CD4-positive, alpha-beta T cell (primary cell): ENCODE data around the gene UGGT2. TPM values are rescaled to one million over a fixed set of nuclear protein-coding genes. Genes with fewer than 3 reads are reported as not detected.

Experiments
- ATAC-seq: fragments of 200-7000 bp; cut with Tn5 transposase; one replicate; pipeline ENCODE4 v1.10.0; 2022; ENCODE audit warnings: mild to moderate bottlenecking; ENCODE audit not compliant: poor library complexity
- CTCF ChIA-PET: fragments of 350-600 bp; sonication (Branson Sonifier 250); formaldehyde crosslinking; loops from one replicate; lab custom pipeline; 2021; ENCODE audit warnings: antibody characterized with exemption, inconsistent platforms; lab: Charles Lee
- POLR2A ChIA-PET: fragments of 350-600 bp; sonication (Branson Sonifier 250); formaldehyde crosslinking; loops from one replicate; lab custom pipeline; 2021; ENCODE audit warnings: antibody characterized with exemption, inconsistent platforms; lab: Charles Lee
- DNase-seq, 14 experiments: peaks; one replicate each; pipeline ENCODE4 v3.0.0-alpha.2; 2013 to 2020; ENCODE audit warnings: mixed read lengths in 2 of 14
- H3K27ac ChIP-seq, 2 donors: one replicate each; pipeline versions ENCODE4 v1.5.1 to v1.7.0; 2013; ENCODE audit warnings: low read length in 2 of 2, low read depth in 1 of 2, mild to moderate bottlenecking in 1 of 2
- H3K27me3 ChIP-seq, 2 experiments: 1 replicate in 1 of 2; 2 replicates in 1 of 2; pipeline versions ENCODE4 v1.6.1 to v1.7.0; 2013; ENCODE audit warnings: low read length in 2 of 2, control low read depth in 1 of 2, mild to moderate bottlenecking in 1 of 2, moderate library complexity in 1 of 2; ENCODE audit not compliant: insufficient read depth in 2 of 2, control insufficient read depth in 1 of 2
- H3K36me3 ChIP-seq: one replicate; pipeline ENCODE4 v1.6.1; 2013; ENCODE audit warnings: low read length, control low read depth; ENCODE audit not compliant: insufficient read depth
- H3K4me1 ChIP-seq: one replicate; pipeline ENCODE4 v1.6.1; 2013; ENCODE audit warnings: low read length, control low read depth; ENCODE audit not compliant: insufficient read depth
- H3K4me3 ChIP-seq: one replicate; pipeline ENCODE4 v1.5.1; 2013; ENCODE audit warnings: mild to moderate bottlenecking, low read length, moderate library complexity
- H3K9me3 ChIP-seq, 2 experiments: 1 replicate in 1 of 2; 2 replicates in 1 of 2; pipeline versions ENCODE4 v1.6.1 to v1.7.0; 2013; ENCODE audit warnings: low read length in 2 of 2, mild to moderate bottlenecking in 2 of 2, control low read depth in 1 of 2, moderate library complexity in 1 of 2; ENCODE audit not compliant: control insufficient read depth in 1 of 2, insufficient read depth in 1 of 2
- H3K27ac Mint-ChIP-seq: one replicate; pipeline ENCODE4 v1.8.0; 2020; ENCODE audit warnings: mixed read lengths
- H3K27me3 Mint-ChIP-seq: one replicate; pipeline ENCODE4 v1.8.0; 2021; ENCODE audit warnings: mixed read lengths
- H3K36me3 Mint-ChIP-seq: one replicate; pipeline ENCODE4 v1.8.0; 2021; ENCODE audit warnings: low read depth, mixed read lengths
- H3K4me1 Mint-ChIP-seq: one replicate; pipeline ENCODE4 v1.8.0; 2021; ENCODE audit warnings: low read depth, mixed read lengths
- H3K4me3 Mint-ChIP-seq: one replicate; pipeline ENCODE4 v1.8.0; 2020; ENCODE audit warnings: mild to moderate bottlenecking, mixed read lengths
- H3K9me3 Mint-ChIP-seq: one replicate; pipeline ENCODE4 v1.8.0; 2020; ENCODE audit warnings: mixed read lengths
- CTCF ChIP-seq: fragments of 200-600 bp; IDR thresholded peaks from one replicate; pipeline ENCODE4 v1.8.0; 2022; ENCODE audit warnings: antibody characterized with exemption, mild to moderate bottlenecking
- intact Hi-C, 2 experiments: fragments of 100-400 bp; cut with DNase I in 1 of 2; cut with micrococcal nuclease in 1 of 2; formaldehyde crosslinking; loops; one replicate each; pipeline versions ENCODE4 v1.15.1 to v1.9.0; 2023 to 2025; cut with DNase I, micrococcal nuclease
- total RNA-seq, 174 experiments: library from RNA in 2 of 174; stranded (reverse) in 2 of 174; gene quantifications; one replicate each; pipeline ENCODE4 v1.2.3 and lab custom pipeline; 2021 to 2026

The UGGT2 gene
- total RNA-seq, 2 experiments from 2014 or later = 0.38 TPM; not detected in 1

- peaks cover 0 to 8% of the 10 kb centered on the region in 2 experiments for H3K27me3 ChIP-seq
- no peaks in the 10 kb centered on the region for H3K4me1 ChIP-seq
- no peak overlapping the region for H3K4me3 Mint-ChIP-seq
- no peak overlapping the region for H3K4me3 ChIP-seq
- H3K27ac ChIP-seq = no peak overlapping the region
- peaks cover 12% of the 10 kb centered on the region for H3K9me3 Mint-ChIP-seq
- peaks cover 5 to 9% of the 10 kb centered on the region in 2 experiments for H3K9me3 ChIP-seq
- intact Hi-C loops = no loop called here
- TF ChIP-seq CTCF = no peak
- no peak for DNase-seq
- ChIA-PET CTCF (no interaction called here), POLR2A (interaction anchor here (0.6 kb wide), 1 partner anchor 82 kb away, joined by 3 read pairs; no protein-coding TSS in a partner anchor)
- H3K27ac Mint-ChIP-seq = no peak overlapping the region
- no peaks in the 10 kb centered on the region for H3K36me3 ChIP-seq
- ATAC-seq = no peak
- peaks cover 40% of the 10 kb centered on the region for H3K27me3 Mint-ChIP-seq
- H3K36me3 Mint-ChIP-seq = no peaks in the 10 kb centered on the region
- H3K4me1 Mint-ChIP-seq = no peaks in the 10 kb centered on the region
These were observed 247.3 kb downstream of the UGGT2 start for GRCh38 chr13:95805921-95806320.

GRCh38 chr13:95801825-95802224 lies 251.4 kb downstream of the UGGT2 start:
- DNase-seq (no peak), ATAC-seq (no peak)
- Mint-ChIP-seq H3K4me1 (no peaks in the 10 kb centered on the region), H3K9me3 (peaks cover 6% of the 10 kb centered on the region), H3K4me3 (no peak overlapping the region), H3K36me3 (no peaks in the 10 kb centered on the region), H3K27me3 (peaks cover 9% of the 10 kb centered on the region), H3K27ac (no peak overlapping the region)
- intact Hi-C loops = no loop called here
- Histone ChIP-seq H3K9me3 (no peaks in the 10 kb centered on the region), H3K36me3 (no peaks in the 10 kb centered on the region), H3K4me3 (no peak overlapping the region), H3K27me3 (peaks cover 0 to 5% of the 10 kb centered on the region in 2 experiments), H3K4me1 (no peaks in the 10 kb centered on the region), H3K27ac (no peak overlapping the region)
- ChIA-PET CTCF (no interaction called here), POLR2A (no interaction called here)
- no peak for TF ChIP-seq CTCF

GRCh38 chr13:95800436-95800835 lies 252.8 kb downstream of the UGGT2 start:
- no peak for TF ChIP-seq CTCF
- Mint-ChIP-seq H3K27ac (no peak overlapping the region), H3K27me3 (peaks cover 9% of the 10 kb centered on the region), H3K9me3 (peaks cover 6% of the 10 kb centered on the region), H3K36me3 (no peaks in the 10 kb centered on the region), H3K4me3 (no peak overlapping the region), H3K4me1 (no peaks in the 10 kb centered on the region)
- no peaks in the 10 kb centered on the region for H3K4me1 ChIP-seq
- H3K27me3 ChIP-seq = peaks cover 0 to 5% of the 10 kb centered on the region in 2 experiments
- no peak overlapping the region for H3K4me3 ChIP-seq
- H3K27ac ChIP-seq = no peak overlapping the region
- DNase-seq (no peak), ATAC-seq (no peak)
- CTCF ChIA-PET = no interaction called here
- H3K9me3 ChIP-seq = no peaks in the 10 kb centered on the region
- intact Hi-C loops = no loop called here
- H3K36me3 ChIP-seq = no peaks in the 10 kb centered on the region
- POLR2A ChIA-PET = no interaction called here
